ACC112 (cell line): Measurements from ENCODE around the gene MSI2.

Source experiments
- H2AFZ ChIP-seq: fragments of 200-600 bp; sonication (generic); one replicate; pipeline ENCODE4 v1.6.0; 2017; ENCODE audit warnings: antibody characterized with exemption, low read length; ENCODE audit not compliant: unreplicated experiment
- H3K27ac ChIP-seq: fragments of 200-600 bp; sonication (generic); 2 replicates; pipeline ENCODE4 v1.5.1; 2014; ENCODE audit warnings: low read depth, mild to moderate bottlenecking, antibody characterized with exemption, low read length, moderate library complexity
- H3K27me3 ChIP-seq: fragments of 200-600 bp; sonication (generic); 2 replicates; pipeline ENCODE4 v1.6.1; 2014; ENCODE audit warnings: mild to moderate bottlenecking, antibody characterized with exemption, low read length, moderate library complexity, mixed read lengths; ENCODE audit not compliant: insufficient read depth
- H3K36me3 ChIP-seq: fragments of 200-600 bp; sonication (generic); 2 replicates; pipeline ENCODE4 v1.6.1; 2016; ENCODE audit warnings: mild to moderate bottlenecking, antibody characterized with exemption, low read length, moderate library complexity, mixed read lengths; ENCODE audit not compliant: insufficient read depth
- H3K4me1 ChIP-seq: fragments of 200-600 bp; sonication (generic); one replicate; pipeline ENCODE4 v1.6.1; 2016; ENCODE audit warnings: low read length, mixed read lengths; ENCODE audit not compliant: insufficient read depth, unreplicated experiment, control insufficient read depth
- H3K4me3 ChIP-seq: fragments of 200-600 bp; sonication (generic); 2 replicates; pipeline ENCODE4 v1.5.1; 2014; ENCODE audit warnings: mild to moderate bottlenecking, low read depth, low read length
- H3K79me2 ChIP-seq: fragments of 200-600 bp; sonication (generic); one replicate; pipeline ENCODE4 v1.6.0; 2016; ENCODE audit warnings: low read length; ENCODE audit not compliant: control insufficient read depth, unreplicated experiment, insufficient read depth

The MSI2 gene

GRCh38 chr17:57726838-57727237 lies 470.5 kb downstream of the MSI2 start:
- peaks cover 78% of the 10 kb centered on the region for H3K27me3 ChIP-seq
- H3K4me1 ChIP-seq = no peaks in the 10 kb centered on the region
- H3K36me3 ChIP-seq = no peaks in the 10 kb centered on the region
- no peak overlapping the region for H3K4me3 ChIP-seq
- H3K79me2 ChIP-seq = no peaks in the 10 kb centered on the region
- no peak overlapping the region for H3K27ac ChIP-seq
- H2AFZ ChIP-seq = no peak overlapping the region

GRCh38 chr17:57727630-57728175 lies 471.4 kb downstream of the MSI2 start:
- no peak overlapping the region for H2AFZ ChIP-seq
- H3K79me2 ChIP-seq = no peaks in the 10 kb centered on the region
- no peaks in the 10 kb centered on the region for H3K4me1 ChIP-seq
- H3K36me3 ChIP-seq = no peaks in the 10 kb centered on the region
- no peak overlapping the region for H3K27ac ChIP-seq
- H3K27me3 ChIP-seq = peaks cover 75% of the 10 kb centered on the region
- H3K4me3 ChIP-seq = no peak overlapping the region

GRCh38 chr17:57730026-57730701 lies 473.8 kb downstream of the MSI2 start:
- no peak overlapping the region for H2AFZ ChIP-seq
- no peak overlapping the region for H3K27ac ChIP-seq
- H3K4me1 ChIP-seq = no peaks in the 10 kb centered on the region
- H3K4me3 ChIP-seq = no peak overlapping the region
- H3K79me2 ChIP-seq = no peaks in the 10 kb centered on the region
- H3K36me3 ChIP-seq = no peaks in the 10 kb centered on the region
- H3K27me3 ChIP-seq = peaks cover 84% of the 10 kb centered on the region

GRCh38 chr17:57732062-57732461 lies 475.7 kb downstream of the MSI2 start:
- Histone ChIP-seq H3K4me1 (no peaks in the 10 kb centered on the region), H3K27me3 (peaks cover 93% of the 10 kb centered on the region), H3K27ac (no peak overlapping the region), H3K79me2 (no peaks in the 10 kb centered on the region), H3K4me3 (no peak overlapping the region), H3K36me3 (no peaks in the 10 kb centered on the region), H2AFZ (no peak overlapping the region)

- peaks cover 93% of the 10 kb centered on the region for H3K27me3 ChIP-seq
- no peak overlapping the region for H3K4me3 ChIP-seq
- no peaks in the 10 kb centered on the region for H3K4me1 ChIP-seq
- no peaks in the 10 kb centered on the region for H3K36me3 ChIP-seq
- H3K27ac ChIP-seq = no peak overlapping the region
- H2AFZ ChIP-seq = no peak overlapping the region
- H3K79me2 ChIP-seq = no peaks in the 10 kb centered on the region
These were observed 476.8 kb downstream of the MSI2 start for GRCh38 chr17:57733085-57733484.
